Smooth muscle cell (in vitro differentiated cells): ENCODE data around the gene PPM1A. TPM values are rescaled to one million over a fixed set of nuclear protein-coding genes. Genes with fewer than 3 reads are reported as not detected.

Experiments
- DNase-seq: peaks from one replicate; lab custom pipeline; 2025; ENCODE audit not compliant: unreplicated experiment; lab: John Stamatoyannopoulos, UW
- H2AFZ ChIP-seq: fragments of 200-600 bp; sonication (generic); 2 replicates; pipeline ENCODE4 v1.6.0; 2016; ENCODE audit warnings: antibody characterized with exemption, low read depth, mild to moderate bottlenecking
- H3F3A ChIP-seq: fragments of 200-600 bp; sonication (generic); 2 replicates; pipeline ENCODE4 v1.6.0; 2017; ENCODE audit warnings: antibody characterized with exemption, low read depth
- H3K27ac ChIP-seq: fragments of 200-600 bp; sonication (generic); 2 replicates; pipeline ENCODE4 v1.5.1; 2016; ENCODE audit warnings: low read depth, mild to moderate bottlenecking
- H3K27me3 ChIP-seq: fragments of 200-600 bp; sonication (generic); 2 replicates; pipeline ENCODE4 v1.6.1; 2016; ENCODE audit warnings: low read depth, mild to moderate bottlenecking
- H3K36me3 ChIP-seq: fragments of 200-600 bp; sonication (generic); 2 replicates; pipeline ENCODE4 v1.5.1; 2016; ENCODE audit warnings: low read depth
- H3K4me1 ChIP-seq: fragments of 200-600 bp; sonication (generic); 2 replicates; pipeline ENCODE4 v1.5.1; 2016; ENCODE audit warnings: low read depth
- H3K4me2 ChIP-seq: fragments of 200-600 bp; sonication (generic); 2 replicates; pipeline ENCODE4 v1.6.0; 2016; ENCODE audit warnings: mild to moderate bottlenecking
- H3K4me3 ChIP-seq: fragments of 200-600 bp; sonication (generic); 2 replicates; pipeline ENCODE4 v1.5.1; 2016; ENCODE audit warnings: mild to moderate bottlenecking
- H3K79me2 ChIP-seq: fragments of 200-600 bp; sonication (generic); 2 replicates; pipeline ENCODE4 v1.6.0; 2016; ENCODE audit warnings: low read depth, mild to moderate bottlenecking
- H3K9ac ChIP-seq: fragments of 200-600 bp; sonication (generic); 2 replicates; pipeline ENCODE4 v1.6.0; 2016; ENCODE audit warnings: low read depth
- H3K9me3 ChIP-seq: fragments of 200-600 bp; sonication (generic); replicated peaks from 2 replicates; pipeline ENCODE4 v1.5.1; 2016; ENCODE audit warnings: low read depth
- H4K20me1 ChIP-seq: fragments of 200-600 bp; sonication (generic); 2 replicates; pipeline ENCODE4 v1.6.0; 2016; ENCODE audit warnings: low read depth
- CTCF ChIP-seq: fragments of 200-600 bp; sonication (generic); IDR thresholded peaks from 2 replicates; pipeline ENCODE4 v1.5.1; 2017; ENCODE audit warnings: borderline replicate concordance, mild to moderate bottlenecking, antibody characterized with exemption; ENCODE audit not compliant: insufficient read depth, poor library complexity, severe bottlenecking
- WGBS: methylation state at CpG from one replicate; pipeline ENCODE4 v1.1.7; 2016; ENCODE audit warnings: low lambda C conversion rate; 5-methylcytosine and 5-hydroxymethylcytosine counted together
- polyA plus RNA-seq: library from polyadenylated mRNA; unstranded; fragments of >200 nt; fragmentation: Nextera tagmentation; extraction: Ambion mirVana; gene quantifications from 2 replicates; pipeline ENCODE4 v1.2.1, GENCODE V29; 2016
- total RNA-seq: library from RNA; depleted of rRNA; stranded (reverse); fragments of >200 nt; gene quantifications from 2 replicates; pipeline ENCODE4 v1.2.3, GENCODE V29; 2014

PPM1A gene
- total and polyA plus RNA-seq, 2 experiments from 2014 or later = 17.5 to 30.0 TPM

- no peaks in the 10 kb centered on the region for H3K79me2 ChIP-seq
- H3K4me1 ChIP-seq = peaks cover 12% of the 10 kb centered on the region
- no peak for TF ChIP-seq CTCF
- H3K4me3 ChIP-seq = no peak overlapping the region
- no peaks in the 10 kb centered on the region for H3K27me3 ChIP-seq
- no peak overlapping the region for H2AFZ ChIP-seq
- H4K20me1 ChIP-seq = no peaks in the 10 kb centered on the region
- H3K9me3 ChIP-seq = no peaks in the 10 kb centered on the region
- H3K9ac ChIP-seq = no peak overlapping the region
- H3K36me3 ChIP-seq = no peaks in the 10 kb centered on the region
- DNase-seq = no peak
- H3F3A ChIP-seq = no peaks in the 10 kb centered on the region
- no peak overlapping the region for H3K27ac ChIP-seq
- H3K4me2 ChIP-seq = no peak overlapping the region
- 88% methylated on average over 6 of the region's 6 CpGs for WGBS
These were observed 94.6 kb downstream of the PPM1A start for GRCh38 chr14:60343571-60344071.

- WGBS = 86% methylated on average over 2 of the region's 2 CpGs
- Histone ChIP-seq H3K27me3 (no peaks in the 10 kb centered on the region), H3F3A (no peaks in the 10 kb centered on the region), H4K20me1 (no peaks in the 10 kb centered on the region), H3K36me3 (no peaks in the 10 kb centered on the region), H3K4me2 (no peak overlapping the region), H3K9ac (no peak overlapping the region), H3K4me3 (no peak overlapping the region), H3K9me3 (no peaks in the 10 kb centered on the region), H3K27ac (no peak overlapping the region), H3K79me2 (no peaks in the 10 kb centered on the region), H2AFZ (no peak overlapping the region), H3K4me1 (peaks cover 20% of the 10 kb centered on the region)
- DNase-seq = no peak
- no peak for TF ChIP-seq CTCF
These were observed 95.7 kb downstream of the PPM1A start for GRCh38 chr14:60344751-60345150.

GRCh38 chr14:60346706-60347105 lies 97.7 kb downstream of the PPM1A start:
- H3K27ac ChIP-seq = no peak overlapping the region
- H4K20me1 ChIP-seq = no peaks in the 10 kb centered on the region
- WGBS = 69% methylated on average over 2 of the region's 2 CpGs
- no peaks in the 10 kb centered on the region for H3K36me3 ChIP-seq
- H3K9ac ChIP-seq = no peak overlapping the region
- no peaks in the 10 kb centered on the region for H3F3A ChIP-seq
- TF ChIP-seq CTCF = no peak
- no peaks in the 10 kb centered on the region for H3K27me3 ChIP-seq
- no peak overlapping the region for H3K4me3 ChIP-seq
- no peak for DNase-seq
- H2AFZ ChIP-seq = no peak overlapping the region
- no peak overlapping the region for H3K4me2 ChIP-seq
- peaks cover 39% of the 10 kb centered on the region for H3K4me1 ChIP-seq
- H3K9me3 ChIP-seq = no peaks in the 10 kb centered on the region
- no peaks in the 10 kb centered on the region for H3K79me2 ChIP-seq

GRCh38 chr14:60348211-60348610 lies 99.2 kb downstream of the PPM1A start:
- no peaks in the 10 kb centered on the region for H3K27me3 ChIP-seq
- no peak overlapping the region for H3K4me2 ChIP-seq
- no peaks in the 10 kb centered on the region for H3K36me3 ChIP-seq
- H3K4me1 ChIP-seq = peaks cover 52% of the 10 kb centered on the region
- H4K20me1 ChIP-seq = no peaks in the 10 kb centered on the region
- no peaks in the 10 kb centered on the region for H3K79me2 ChIP-seq
- TF ChIP-seq CTCF = no peak
- no peak overlapping the region for H3K27ac ChIP-seq
- H3K4me3 ChIP-seq = no peak overlapping the region
- 81% methylated on average over 4 of the region's 4 CpGs for WGBS
- no peak overlapping the region for H3K9ac ChIP-seq
- H3K9me3 ChIP-seq = no peaks in the 10 kb centered on the region
- H2AFZ ChIP-seq = no peak overlapping the region
- DNase-seq = no peak
- no peaks in the 10 kb centered on the region for H3F3A ChIP-seq
